Effector memory CD4-positive, alpha-beta T cell (primary cell): ENCODE measurements around the gene MST1.

Experiments used
- DNase-seq, 3 donors: peaks; one replicate each; pipeline ENCODE4 v3.0.0-alpha.2; 2020
- H3K27ac ChIP-seq: 2 replicates; pipeline ENCODE4 v1.7.0; 2013; ENCODE audit warnings: mild to moderate bottlenecking, low read length, moderate library complexity; ENCODE audit not compliant: insufficient read depth, poor library complexity, severe bottlenecking
- H3K27me3 ChIP-seq: replicated peaks from 2 replicates; pipeline ENCODE4 v1.7.0; 2013; ENCODE audit warnings: mild to moderate bottlenecking, low read length; ENCODE audit not compliant: insufficient read depth, control insufficient read depth, poor library complexity, severe bottlenecking
- H3K36me3 ChIP-seq: 2 replicates; pipeline ENCODE4 v1.7.0; 2013; ENCODE audit warnings: mild to moderate bottlenecking, low read length, moderate library complexity; ENCODE audit not compliant: control insufficient read depth, insufficient read depth
- H3K4me1 ChIP-seq: 2 replicates; pipeline ENCODE4 v1.7.0; 2013; ENCODE audit warnings: low read length, mild to moderate bottlenecking; ENCODE audit not compliant: control insufficient read depth, insufficient read depth, poor library complexity, severe bottlenecking
- H3K4me3 ChIP-seq: 2 replicates; pipeline ENCODE4 v1.7.0; 2013; ENCODE audit warnings: low read length, low read depth, mild to moderate bottlenecking; ENCODE audit not compliant: insufficient read depth, poor library complexity, severe bottlenecking
- H3K9me3 ChIP-seq: 2 replicates; pipeline ENCODE4 v1.7.0; 2013; ENCODE audit warnings: mild to moderate bottlenecking, low read length, moderate library complexity; ENCODE audit not compliant: control insufficient read depth

Gene MST1

GRCh38 chr3:49658711-49659110 lies 30.6 kb downstream of the MST1 start:
- no peak overlapping the region for H3K4me3 ChIP-seq
- no peaks in the 10 kb centered on the region for H3K27me3 ChIP-seq
- H3K9me3 ChIP-seq = no peaks in the 10 kb centered on the region
- no peaks in the 10 kb centered on the region for H3K36me3 ChIP-seq
- no peaks in the 10 kb centered on the region for H3K4me1 ChIP-seq
- no peak for DNase-seq
- H3K27ac ChIP-seq = no peak overlapping the region

- Histone ChIP-seq H3K4me3 (no peak overlapping the region), H3K36me3 (no peaks in the 10 kb centered on the region)
Measured at GRCh38 chr3:49657208-49657915, 31.9 kb downstream of the MST1 start.

GRCh38 chr3:49656541-49657112 lies 32.6 kb downstream of the MST1 start:
- Histone ChIP-seq H3K9me3 (no peaks in the 10 kb centered on the region), H3K27ac (no peak overlapping the region), H3K27me3 (no peaks in the 10 kb centered on the region), H3K4me3 (no peak overlapping the region), H3K4me1 (no peaks in the 10 kb centered on the region), H3K36me3 (no peaks in the 10 kb centered on the region)
- no peak for DNase-seq

More at GRCh38 chr3:49657208-49657915, 31.9 kb downstream of the MST1 start:
- H3K9me3 ChIP-seq = no peaks in the 10 kb centered on the region
- no peak for DNase-seq
- no peaks in the 10 kb centered on the region for H3K4me1 ChIP-seq
- no peaks in the 10 kb centered on the region for H3K27me3 ChIP-seq
- H3K27ac ChIP-seq = no peak overlapping the region

- Histone ChIP-seq H3K27me3 (no peaks in the 10 kb centered on the region), H3K4me3 (no peak overlapping the region), H3K9me3 (no peaks in the 10 kb centered on the region), H3K27ac (no peak overlapping the region), H3K36me3 (no peaks in the 10 kb centered on the region), H3K4me1 (no peaks in the 10 kb centered on the region)
- DNase-seq = no peak
Measured at GRCh38 chr3:49655731-49656285, 33.5 kb downstream of the MST1 start.

- no peaks in the 10 kb centered on the region for H3K4me1 ChIP-seq
- no peak overlapping the region for H3K4me3 ChIP-seq
- no peaks in the 10 kb centered on the region for H3K9me3 ChIP-seq
- H3K27ac ChIP-seq = no peak overlapping the region
- H3K36me3 ChIP-seq = no peaks in the 10 kb centered on the region
- no peak for DNase-seq
- H3K27me3 ChIP-seq = no peaks in the 10 kb centered on the region
Measured at GRCh38 chr3:49654955-49655556, 34.2 kb downstream of the MST1 start.

- DNase-seq = no peak
- H3K4me1 ChIP-seq = no peaks in the 10 kb centered on the region
- H3K4me3 ChIP-seq = no peak overlapping the region
- H3K27ac ChIP-seq = no peak overlapping the region
- no peaks in the 10 kb centered on the region for H3K9me3 ChIP-seq
- no peaks in the 10 kb centered on the region for H3K27me3 ChIP-seq
- H3K36me3 ChIP-seq = no peaks in the 10 kb centered on the region
Measured at GRCh38 chr3:49654176-49654825, 35.0 kb downstream of the MST1 start.

GRCh38 chr3:49653621-49654020 lies 35.7 kb downstream of the MST1 start:
- H3K27ac ChIP-seq = no peak overlapping the region
- H3K36me3 ChIP-seq = no peaks in the 10 kb centered on the region
- no peaks in the 10 kb centered on the region for H3K27me3 ChIP-seq
- H3K4me3 ChIP-seq = no peak overlapping the region
- no peak for DNase-seq
- H3K9me3 ChIP-seq = no peaks in the 10 kb centered on the region
- H3K4me1 ChIP-seq = no peaks in the 10 kb centered on the region

- Histone ChIP-seq H3K36me3 (no peaks in the 10 kb centered on the region), H3K27me3 (no peaks in the 10 kb centered on the region), H3K4me3 (no peak overlapping the region), H3K27ac (no peak overlapping the region), H3K9me3 (no peaks in the 10 kb centered on the region), H3K4me1 (no peaks in the 10 kb centered on the region)
- no peak for DNase-seq
Measured at GRCh38 chr3:49652903-49653415, 36.3 kb downstream of the MST1 start.

- Histone ChIP-seq H3K9me3 (no peaks in the 10 kb centered on the region), H3K4me3 (no peak overlapping the region)
Measured at GRCh38 chr3:49652218-49652902, 36.9 kb downstream of the MST1 start.

More at GRCh38 chr3:49652218-49652902, 36.9 kb downstream of the MST1 start:
- no peak for DNase-seq
- Histone ChIP-seq H3K4me1 (no peaks in the 10 kb centered on the region), H3K27me3 (no peaks in the 10 kb centered on the region), H3K36me3 (no peaks in the 10 kb centered on the region), H3K27ac (no peak overlapping the region)
